ENCODE data around the gene LMO1. TPM values are rescaled to one million over a fixed set of nuclear protein-coding genes. Genes with fewer than 3 reads are reported as not detected.

The LMO1 gene
- total RNA-seq, 1 donor from 2014 or later = 0.43 TPM

GRCh38 chr11:8268530-8269400 lies 5.1 kb upstream of the LMO1 start:
- Mint-ChIP-seq H3K36me3 (ENCODE audit: insufficient read depth) (no peaks in the 10 kb centered on the region), H3K4me1 (ENCODE audit: low read depth) (peaks cover under 1% of the 10 kb centered on the region), H3K9me3 (ENCODE audit: low read depth) (no peaks in the 10 kb centered on the region), H3K27me3 (peaks cover 84% of the 10 kb centered on the region), H3K4me3 (ENCODE audit: low read depth) (peak overlapping the region; percentile 62), H3K27ac (peak overlapping the region; percentile 11)
- no peak for DNase-seq (ENCODE audit: low spot score, unreplicated experiment)
- TF ChIP-seq CTCF (IDR thresholded peaks at IDR 0.05; ENCODE audit: unreplicated experiment) = no peak

- Mint-ChIP-seq H3K27ac (no peak overlapping the region), H3K4me1 (ENCODE audit: low read depth) (peaks cover 2% of the 10 kb centered on the region)
- no peak for DNase-seq (ENCODE audit: low spot score, unreplicated experiment)
Measured at GRCh38 chr11:8267831-8268529, 4.3 kb upstream of the LMO1 start.

GRCh38 chr11:8267280-8267679 lies 3.6 kb upstream of the LMO1 start:
- DNase-seq (ENCODE audit: low spot score, unreplicated experiment) = no peak
- no peak for TF ChIP-seq CTCF (IDR thresholded peaks at IDR 0.05; ENCODE audit: unreplicated experiment)
- H3K27ac Mint-ChIP-seq = no peak overlapping the region
- H3K4me1 Mint-ChIP-seq (ENCODE audit: low read depth) = peaks cover 2% of the 10 kb centered on the region
- peak overlapping the region; percentile 14 for H3K4me3 Mint-ChIP-seq (ENCODE audit: low read depth)
- no peaks in the 10 kb centered on the region for H3K36me3 Mint-ChIP-seq (ENCODE audit: insufficient read depth)
- H3K27me3 Mint-ChIP-seq = peaks cover 87% of the 10 kb centered on the region
- no peaks in the 10 kb centered on the region for H3K9me3 Mint-ChIP-seq (ENCODE audit: low read depth)

More at GRCh38 chr11:8267831-8268529, 4.3 kb upstream of the LMO1 start:
- Mint-ChIP-seq H3K4me3 (ENCODE audit: low read depth) (no peak overlapping the region), H3K36me3 (ENCODE audit: insufficient read depth) (no peaks in the 10 kb centered on the region), H3K27me3 (peaks cover 88% of the 10 kb centered on the region), H3K9me3 (ENCODE audit: low read depth) (no peaks in the 10 kb centered on the region)
- TF ChIP-seq CTCF (IDR thresholded peaks at IDR 0.05; ENCODE audit: unreplicated experiment) = peak; percentile 5

GRCh38 chr11:8266246-8267241 lies 2.9 kb upstream of the LMO1 start:
- Mint-ChIP-seq H3K9me3 (ENCODE audit: low read depth) (no peaks in the 10 kb centered on the region), H3K27ac (no peak overlapping the region), H3K27me3 (peaks cover 87% of the 10 kb centered on the region), H3K36me3 (ENCODE audit: insufficient read depth) (no peaks in the 10 kb centered on the region), H3K4me1 (ENCODE audit: low read depth) (peaks cover 2% of the 10 kb centered on the region), H3K4me3 (ENCODE audit: low read depth) (no peak overlapping the region)
- TF ChIP-seq CTCF (IDR thresholded peaks at IDR 0.05; ENCODE audit: unreplicated experiment) = no peak
- DNase-seq (ENCODE audit: low spot score, unreplicated experiment) = no peak

Measured in progenitor cell of endocrine pancreas (in vitro differentiated cells).